GM12891 (cell line): ENCODE data around the gene MOB3A.
"Not testable (repeated sequence)": the region's sequence is repeated elsewhere in the genome, so short reads cannot be mapped to it uniquely, and the experiment has no call there.

Experiments used
- DNase-seq: peaks from one replicate; pipeline ENCODE4 v3.0.0; 2011; ENCODE audit warnings: low spot score; ENCODE audit not compliant: insufficient read length
- FAIRE-seq: peaks from 2 replicates; lab custom pipeline; 2011; peaks lifted over from hg19 to GRCh38; lab: Jason Lieb, UNC
- PAX5 ChIP-seq: IDR thresholded peaks from 2 replicates; pipeline ENCODE4 v1.6.1; 2011; ENCODE audit warnings: low read length, moderate library complexity, mild to moderate bottlenecking; ENCODE audit not compliant: insufficient read depth, severe bottlenecking
- POLR2A ChIP-seq: IDR thresholded peaks from 2 replicates; pipeline ENCODE4 v1.6.1; 2011; ENCODE audit warnings: low read depth, low read length, control low read depth
- POLR2AphosphoS5 ChIP-seq: IDR thresholded peaks from 2 replicates; pipeline ENCODE4 v1.6.1; 2011; ENCODE audit warnings: low read depth, low read length, control low read depth
- POU2F2 ChIP-seq: IDR thresholded peaks from 2 replicates; pipeline ENCODE4 v1.6.1; 2011; ENCODE audit warnings: low read depth, mild to moderate bottlenecking, control low read depth, low read length, moderate library complexity
- SPI1 ChIP-seq: IDR thresholded peaks from 2 replicates; pipeline ENCODE4 v1.6.1; 2011; ENCODE audit warnings: low read depth, low read length, control low read depth
- TAF1 ChIP-seq: IDR thresholded peaks from 2 replicates; pipeline ENCODE4 v1.6.1; 2011; ENCODE audit warnings: low read depth, low read length, control low read depth

The MOB3A gene

DNA sequence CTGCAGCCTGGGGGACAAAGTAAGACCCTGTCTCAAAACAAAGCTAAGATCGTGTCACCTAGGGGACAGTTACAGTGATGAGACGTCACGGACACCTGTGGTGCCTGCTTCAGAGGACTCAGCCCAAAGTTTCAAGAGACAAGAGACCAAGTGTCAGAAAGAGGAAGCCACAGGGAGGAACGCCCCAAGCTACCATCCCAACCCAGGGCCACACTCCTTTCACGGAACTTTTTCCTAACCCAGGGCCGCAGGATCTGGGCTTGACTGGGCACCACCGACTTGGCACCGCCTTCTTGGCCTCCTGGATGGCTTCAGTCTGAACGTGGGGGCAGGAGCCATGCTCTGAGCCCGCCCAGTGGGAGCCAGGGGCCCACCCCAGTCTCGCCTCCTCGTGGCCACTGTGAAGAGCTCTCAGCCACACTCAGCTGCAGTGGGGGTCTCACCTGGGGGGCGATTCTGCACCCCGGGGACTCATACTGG is 8.5 kb downstream of the MOB3A start:
- TF ChIP-seq POLR2AphosphoS5 (no peak), POU2F2 (no peak), TAF1 (no peak), PAX5 (no peak), SPI1 (peak; percentile 94), POLR2A (peak; percentile 47; the same call in 1 of the 2 replicates)
- DNase-seq (no peak), FAIRE-seq (peak; percentile 48)

DNA sequence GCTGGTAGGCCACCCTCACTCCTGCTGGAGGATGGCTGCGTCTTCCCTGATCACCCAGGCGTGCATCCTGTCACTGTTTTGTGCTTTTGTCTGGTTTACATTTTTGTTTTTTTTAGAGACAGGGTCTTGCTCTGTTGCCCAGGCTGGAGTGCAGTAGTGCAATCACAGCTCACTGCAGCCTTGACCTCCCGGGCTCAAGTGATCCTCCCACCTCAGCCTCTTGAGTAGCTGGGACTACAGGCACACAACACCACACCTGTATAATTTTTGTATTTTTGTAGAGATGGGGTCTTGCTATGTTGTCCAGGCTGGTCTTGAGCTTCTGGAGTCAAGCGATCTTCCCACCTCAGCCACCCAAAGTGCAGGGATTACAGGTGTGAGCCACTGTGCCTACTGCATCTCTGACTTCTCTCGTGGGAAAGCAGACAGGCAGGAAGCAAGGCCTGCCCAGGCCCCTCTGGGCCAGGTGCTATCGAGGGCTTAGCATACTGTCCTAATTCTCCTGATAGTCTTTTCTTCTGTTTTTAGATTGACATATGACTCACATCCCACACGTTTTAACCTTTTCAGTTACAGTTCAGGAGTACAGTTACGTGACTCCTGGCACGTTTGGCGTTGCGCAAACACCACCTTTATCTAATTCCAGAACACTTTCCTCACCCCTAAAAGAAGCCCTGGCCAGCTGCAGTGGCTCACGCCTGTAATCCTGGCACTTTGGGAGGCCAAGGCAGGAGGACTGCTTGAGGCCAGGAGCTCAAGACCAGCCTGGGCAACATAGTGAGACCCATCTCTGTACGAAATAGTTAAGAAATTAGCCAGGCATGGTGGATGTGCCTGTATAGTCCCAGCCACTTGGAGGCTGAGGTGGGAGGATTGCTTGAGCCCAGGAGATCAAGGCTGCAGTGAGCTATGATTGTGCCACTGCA is 9.2 kb downstream of the MOB3A start:
- FAIRE-seq = peak; percentile 88
- TF ChIP-seq POU2F2 = peak; percentile 50; the same call in 1 of the 2 replicates
- TF ChIP-seq PAX5 = peak; percentile 96
- TF ChIP-seq POLR2AphosphoS5 = 0 out of 2 replicates have a peak, but pooled peaks have one; percentile 26
- 0 out of 2 replicates have a peak, but pooled peaks have one; percentile 4 for TF ChIP-seq POLR2A
- not testable (repeated sequence) for DNase-seq

DNA sequence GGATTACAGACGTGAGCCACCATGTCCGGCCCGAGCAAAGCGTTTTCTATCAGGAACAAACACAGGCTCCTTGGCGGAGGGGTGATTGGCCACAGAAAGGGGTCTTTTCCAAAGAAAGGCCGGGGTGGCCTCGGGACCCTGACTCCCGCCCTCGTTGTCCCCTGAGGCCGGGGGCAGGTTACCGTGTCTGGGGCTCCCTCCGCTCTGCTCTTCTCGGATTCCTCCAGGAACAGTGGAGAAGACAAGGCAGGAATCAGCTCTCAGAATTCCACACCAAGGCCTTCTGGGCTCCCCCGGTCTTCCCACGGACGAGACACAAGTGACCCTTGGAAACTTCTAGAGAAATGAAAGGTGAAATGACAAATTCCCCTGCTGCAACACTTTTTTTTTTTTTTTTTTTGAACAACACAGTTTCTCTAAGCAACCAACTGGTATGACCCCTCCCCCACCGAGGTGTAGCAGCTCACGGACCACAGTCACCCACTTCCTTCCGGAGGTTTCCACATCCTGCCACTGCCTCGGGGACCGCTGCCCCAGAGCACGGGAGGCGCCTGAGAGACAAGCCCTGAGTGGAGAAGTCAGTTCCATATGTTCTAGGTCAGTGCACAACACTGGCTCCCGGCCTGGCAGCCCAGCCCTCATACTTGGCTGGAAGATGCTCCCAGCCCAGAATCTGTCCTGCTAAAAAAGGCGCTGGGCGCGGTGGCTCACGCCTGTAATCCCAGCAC is 11.0 kb downstream of the MOB3A start:
- TF ChIP-seq POU2F2 (peak; percentile 89), POLR2AphosphoS5 (peak; percentile 97), TAF1 (peak; percentile 96), POLR2A (peak; percentile 95), SPI1 (peak; percentile 70), PAX5 (peak; percentile 25)
- DNase-seq (peak; percentile 80), FAIRE-seq (peak; percentile 99)

DNA sequence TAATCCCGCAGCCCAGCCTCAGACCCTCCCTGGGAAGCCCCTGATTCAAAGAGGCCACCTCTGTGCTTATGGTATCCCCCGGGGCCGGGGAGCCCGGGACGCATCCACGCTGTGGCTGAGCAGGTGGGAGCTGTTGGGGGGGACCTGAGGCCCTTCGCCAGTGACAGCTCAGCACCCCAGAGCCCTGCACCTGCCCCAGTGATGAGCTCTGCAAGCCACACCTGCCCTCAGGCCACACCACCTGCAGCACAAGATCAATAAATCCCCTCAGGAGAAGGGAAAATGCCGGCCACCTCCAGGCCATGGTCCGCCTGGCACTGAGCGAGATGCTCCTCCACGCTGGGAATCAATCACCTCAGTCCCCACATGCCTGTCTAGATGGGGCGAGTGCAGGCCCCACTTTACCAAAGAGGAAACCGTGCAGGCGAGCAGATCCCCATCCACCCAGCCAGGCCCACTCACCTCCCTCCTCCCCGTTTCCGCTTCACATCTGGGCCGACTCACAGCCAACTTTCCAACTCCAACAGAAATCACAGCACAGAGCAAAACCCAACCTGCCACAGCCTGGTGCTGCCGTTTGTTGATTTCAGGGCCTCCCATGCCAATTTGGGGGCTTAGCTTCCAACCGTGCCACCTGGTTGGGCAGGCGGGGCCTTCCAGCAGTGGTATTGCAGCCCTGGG is 12.8 kb downstream of the MOB3A start:
- FAIRE-seq = peak; percentile 85
- DNase-seq = no peak
- TF ChIP-seq TAF1 (peak; percentile 46; the same call in 1 of the 2 replicates), PAX5 (no peak), SPI1 (peak; percentile 31), POU2F2 (peak; percentile 72; the same call in 1 of the 2 replicates), POLR2AphosphoS5 (peak; percentile 49; the same call in 1 of the 2 replicates), POLR2A (peak; percentile 41)

GRCh38 chr19:2081873-2082810 is 14.0 kb downstream of the MOB3A start:
- TF ChIP-seq PAX5 = no peak
- no peak for TF ChIP-seq TAF1
- TF ChIP-seq POU2F2 = no peak
- TF ChIP-seq SPI1 = no peak
- no peak; the same call in 1 of the 2 replicates for TF ChIP-seq POLR2A
- TF ChIP-seq POLR2AphosphoS5 = no peak
- DNase-seq (no peak), FAIRE-seq (peak; percentile 87)

DNA sequence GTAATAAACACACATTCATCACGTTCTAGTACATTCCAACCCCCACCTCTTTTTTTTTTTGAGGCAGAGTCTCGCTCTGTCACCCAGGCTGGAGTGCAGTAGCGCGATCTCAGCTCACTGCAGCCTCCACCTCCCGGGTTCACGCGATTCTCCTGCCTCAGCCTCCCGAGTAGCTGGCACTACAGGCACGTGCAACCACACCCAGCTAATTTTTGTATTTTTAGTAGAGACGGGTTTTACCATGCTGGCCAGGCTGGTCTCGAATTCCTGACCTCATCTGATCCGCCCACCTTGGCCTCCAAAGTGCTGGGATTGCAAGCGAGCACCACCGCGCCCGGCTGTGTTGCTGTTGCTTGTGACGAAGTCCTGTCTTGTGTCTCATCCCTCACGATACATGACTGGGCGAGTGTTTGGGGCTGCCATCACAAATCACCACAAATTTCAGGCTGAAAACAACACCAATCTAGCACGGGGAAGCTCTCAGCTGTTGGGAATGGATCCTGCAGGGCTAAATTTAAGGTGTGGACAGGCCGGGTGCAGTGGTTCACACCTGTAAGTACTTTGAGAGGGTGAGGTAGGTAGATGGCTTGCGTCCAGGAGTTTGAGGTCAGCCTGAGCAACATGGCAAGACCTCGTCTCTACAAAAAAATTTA is 15.7 kb downstream of the MOB3A start:
- TF ChIP-seq POLR2A (peak; percentile 6; the same call in 1 of the 2 replicates), TAF1 (no peak)
- no peak for DNase-seq
- peak; percentile 23 for FAIRE-seq

- DNase-seq (no peak), FAIRE-seq (no peak)
- TF ChIP-seq POLR2A (peak; percentile 34; the same call in 1 of the 2 replicates), PAX5 (no peak)
Observed at GRCh38 chr19:2079865-2080301, 16.2 kb downstream of the MOB3A start.
